ENCODE measurements around the gene NCOA7. TPM values are rescaled to one million over a fixed set of nuclear protein-coding genes. Genes with fewer than 3 reads are reported as not detected.
A peak's percentile ranks its signal among the peaks of the same experiment; 100 is the strongest.

The NCOA7 gene
- total and polyA plus RNA-seq, 9 of the 15 experiments (the other 6 are each of a cell fraction or from before 2014, with no cell fraction given): 5.8 to 14.6 (median 9.3) TPM

DNA sequence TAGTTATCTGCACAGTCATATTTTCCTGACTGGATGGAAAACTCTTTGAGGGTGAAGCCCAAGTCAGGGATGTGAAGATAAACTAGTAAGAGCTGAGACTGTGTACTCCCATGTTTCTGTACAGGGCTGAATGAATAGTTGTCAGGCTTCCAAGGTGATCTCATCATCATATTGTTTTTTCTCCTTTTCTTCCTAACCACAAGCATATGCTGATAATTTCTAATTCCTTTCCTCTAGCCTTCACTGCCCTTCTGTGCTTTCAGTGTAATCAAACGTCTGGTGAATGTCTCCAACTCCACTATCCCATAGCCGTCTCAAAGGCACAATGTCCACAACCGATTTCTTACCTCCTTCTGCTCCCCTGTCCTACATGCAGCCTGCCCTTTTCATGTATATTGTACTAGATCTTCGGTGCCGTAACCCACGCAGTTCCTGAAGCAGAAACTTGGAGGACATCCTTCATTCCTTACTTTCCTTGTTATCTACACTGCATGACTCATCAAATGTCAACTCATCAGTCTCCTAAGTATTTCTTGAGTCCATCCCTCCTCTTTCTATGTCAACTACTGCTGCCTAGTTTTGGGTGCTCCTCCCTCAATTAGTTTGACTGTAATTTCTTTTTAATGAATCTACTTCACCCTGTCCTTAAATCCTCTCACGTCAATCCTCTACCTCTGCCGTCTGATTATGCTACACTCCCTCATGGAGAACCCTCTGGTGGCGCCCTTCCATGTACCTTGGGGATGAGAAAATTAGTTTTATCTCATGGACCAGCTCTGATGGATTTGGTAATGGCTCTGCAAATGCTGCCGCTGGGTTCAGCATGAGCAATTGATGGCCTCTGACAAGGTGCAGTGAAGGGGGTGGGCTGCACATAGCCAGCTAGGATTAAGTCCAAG, 21.9 kb downstream of the NCOA7 start (continued):
- TF ChIP-seq ZNF444 (CRISPR knock-in tag; IDR thresholded peaks at IDR 0.05): no peak
- no peak for TF ChIP-seq BHLHE40 (IDR thresholded peaks at IDR 0.05; ENCODE audit: low read length)
- no peak for TF ChIP-seq SMAD3 (CRISPR knock-in tag; conservative IDR thresholded peaks at IDR 0.05)
- TF ChIP-seq NR2F6 (CRISPR knock-in tag; IDR thresholded peaks at IDR 0.05): no peak
- no peak for TF ChIP-seq RFX5 (IDR thresholded peaks at IDR 0.05; ENCODE audit: low read depth, low read length)
- TF ChIP-seq MAZ (CRISPR knock-in tag; conservative IDR thresholded peaks at IDR 0.05 in 1 of 2, IDR thresholded peaks at IDR 0.05 in 1 of 2): no peak
- no peak for TF ChIP-seq ZNF3 (CRISPR knock-in tag; IDR thresholded peaks at IDR 0.05)
- TF ChIP-seq RCOR1 (IDR thresholded peaks at IDR 0.05; ENCODE audit: borderline replicate concordance in 1 of 2, low read depth in 2 of 2, low read length in 2 of 2): peak in 1 of 2 experiments; percentile 87; a peak in 2 of 4 replicates
- TF ChIP-seq RAD51 (IDR thresholded peaks at IDR 0.05; ENCODE audit: borderline replicate concordance, low read depth): no peak
- no peak for TF ChIP-seq GTF2F1 (IDR thresholded peaks at IDR 0.05; ENCODE audit: low read depth, low read length)
- peak; percentile 88 for TF ChIP-seq ZEB2 (IDR thresholded peaks at IDR 0.05)
- peak in 1 of 2 experiments; percentile 82; a peak in 2 of 4 replicates for TF ChIP-seq HDAC1 (IDR thresholded peaks at IDR 0.05)
- TF ChIP-seq ZBTB33 (CRISPR knock-in tag; IDR thresholded peaks at IDR 0.05): peak; percentile 65; the same call in 1 of the 2 replicates
- no peak for TF ChIP-seq TGIF2 (CRISPR knock-in tag; IDR thresholded peaks at IDR 0.05)
- peak; percentile 65 for TF ChIP-seq FOS (IDR thresholded peaks at IDR 0.05; ENCODE audit: extremely low read depth, insufficient read length)
- TF ChIP-seq, protein P1, sequence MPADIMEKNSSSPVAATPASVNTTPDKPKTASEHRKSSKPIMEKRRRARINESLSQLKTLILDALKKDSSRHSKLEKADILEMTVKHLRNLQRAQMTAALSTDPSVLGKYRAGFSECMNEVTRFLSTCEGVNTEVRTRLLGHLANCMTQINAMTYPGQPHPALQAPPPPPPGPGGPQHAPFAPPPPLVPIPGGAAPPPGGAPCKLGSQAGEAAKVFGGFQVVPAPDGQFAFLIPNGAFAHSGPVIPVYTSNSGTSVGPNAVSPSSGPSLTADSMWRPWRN (IDR thresholded peaks at IDR 0.05; ENCODE audit: low read depth): no peak
- TF ChIP-seq, protein P2, sequence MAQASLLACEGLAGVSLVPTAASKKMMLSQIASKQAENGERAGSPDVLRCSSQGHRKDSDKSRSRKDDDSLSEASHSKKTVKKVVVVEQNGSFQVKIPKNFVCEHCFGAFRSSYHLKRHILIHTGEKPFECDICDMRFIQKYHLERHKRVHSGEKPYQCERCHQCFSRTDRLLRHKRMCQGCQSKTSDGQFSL (CRISPR knock-in tag; IDR thresholded peaks at IDR 0.05): no peak
- TF ChIP-seq, protein P2 (tag; IDR thresholded peaks at IDR 0.05): no peak
- peak; percentile 56 to 68; a peak in 3 of 4 replicates for TF ChIP-seq FOXK2 (conservative IDR thresholded peaks at IDR 0.05 in 1 of 2, IDR thresholded peaks at IDR 0.05 in 1 of 2; ENCODE audit: low read depth in 2 of 2)
- peak; percentile 96 for TF ChIP-seq C11orf30 (IDR thresholded peaks at IDR 0.05; ENCODE audit: low read depth)
- TF ChIP-seq CBX5 (IDR thresholded peaks at IDR 0.05; ENCODE audit: borderline replicate concordance, low read depth): no peak
- no peak for TF ChIP-seq ETS2 (tag; IDR thresholded peaks at IDR 0.05; ENCODE audit: borderline replicate concordance, poor library complexity, severe bottlenecking)
- TF ChIP-seq XRCC4 (IDR thresholded peaks at IDR 0.05; ENCODE audit: extremely low read depth, insufficient read depth, insufficient read length): no peak
- no peak for TF ChIP-seq ZNF507 (tag; conservative IDR thresholded peaks at IDR 0.05)
- TF ChIP-seq ZNF253 (CRISPR knock-in tag; conservative IDR thresholded peaks at IDR 0.05): no peak
